NCI-H128 (cell line): ENCODE measurements around the gene CRADD.
"Not testable (repeated sequence)": the region's sequence is repeated elsewhere in the genome, so short reads cannot be mapped to it uniquely, and the experiment has no call there.

Experiments
- DNase-seq: peaks from one replicate; lab custom pipeline; 2025; ENCODE audit not compliant: unreplicated experiment; lab: John Stamatoyannopoulos, UW

CRADD gene

GRCh38 chr12:93705237-93705636 lies 28.1 kb downstream of the CRADD start:
- no peak for DNase-seq

GRCh38 chr12:93706387-93706786 lies 29.2 kb downstream of the CRADD start:
- DNase-seq: no peak

- no peak for DNase-seq
Observed at GRCh38 chr12:93706824-93707223, 29.6 kb downstream of the CRADD start.

DNA sequence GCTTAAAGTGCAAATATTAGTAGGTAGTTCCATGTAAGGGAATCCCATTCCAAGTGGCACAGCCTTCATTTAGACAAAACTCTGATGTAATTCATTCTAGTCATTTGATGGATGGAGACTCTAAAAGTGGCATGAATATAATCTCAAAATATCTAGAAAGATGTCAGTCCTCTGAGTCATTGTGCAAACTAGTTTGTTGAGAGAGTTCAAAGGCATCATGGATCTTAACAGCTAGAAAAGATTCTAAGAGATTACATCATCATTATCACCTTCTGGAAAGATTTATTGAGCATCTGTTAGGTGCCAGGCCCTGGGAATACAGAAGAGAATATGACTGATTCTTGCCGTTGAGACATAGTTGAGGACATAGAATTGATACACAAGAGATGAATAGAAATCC lies 30.7 kb downstream of the CRADD start:
- DNase-seq: no peak

DNA sequence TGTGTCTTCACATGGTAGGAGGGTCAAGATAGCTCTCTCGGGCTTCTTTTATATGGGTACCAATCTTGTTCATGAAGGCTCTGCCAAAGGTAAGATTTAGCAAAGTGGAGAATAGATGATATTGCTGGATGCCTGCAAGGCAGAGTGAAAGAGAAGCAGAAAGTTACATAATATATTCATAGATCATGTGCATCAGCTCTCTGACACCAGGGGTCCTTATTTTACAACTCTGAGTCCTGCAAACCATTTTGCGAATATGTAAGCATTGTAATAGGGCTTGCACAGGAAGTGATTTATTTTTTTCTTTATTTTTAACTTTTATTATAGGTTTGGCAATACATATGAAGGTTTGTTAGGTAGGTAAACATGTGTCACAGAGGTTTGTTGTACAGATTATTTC lies 31.8 kb downstream of the CRADD start:
- DNase-seq: no peak

DNA sequence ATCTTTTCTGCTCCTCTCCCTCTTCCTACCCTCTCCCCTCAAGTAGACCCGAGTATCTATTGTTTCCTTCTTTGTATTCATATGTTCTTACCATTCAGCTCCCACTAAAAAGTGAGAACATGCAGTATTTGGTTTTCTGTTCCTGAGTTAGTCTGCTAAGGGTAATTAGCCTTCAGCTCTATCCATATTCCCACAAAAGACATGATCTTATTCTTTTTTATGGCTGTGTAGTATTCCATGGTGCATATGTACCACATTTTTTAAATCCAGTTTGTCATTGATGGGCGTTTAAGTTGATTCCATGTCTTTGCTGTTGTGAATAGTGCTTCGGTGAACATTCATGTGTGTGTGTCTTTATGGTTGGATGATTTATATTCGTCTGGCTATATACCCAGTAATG lies 32.2 kb downstream of the CRADD start:
- DNase-seq: no peak

DNA sequence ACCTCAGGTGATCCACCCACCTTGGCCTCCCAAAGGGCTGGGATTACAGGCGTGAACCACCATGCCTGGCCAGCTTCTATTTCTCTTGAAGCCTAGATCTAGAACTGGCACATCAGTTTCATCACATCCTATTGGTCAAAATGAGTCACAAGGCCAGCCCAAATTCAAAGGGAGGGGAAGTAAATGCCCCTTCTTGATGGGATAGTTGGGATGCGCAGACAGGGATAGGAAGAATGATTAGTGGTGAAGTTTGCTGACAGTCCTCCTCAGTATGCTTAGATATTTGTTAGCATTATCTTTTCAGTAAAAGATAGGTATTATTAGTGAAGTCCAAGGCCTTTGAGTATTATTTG lies 33.4 kb downstream of the CRADD start:
- DNase-seq: no peak

DNA sequence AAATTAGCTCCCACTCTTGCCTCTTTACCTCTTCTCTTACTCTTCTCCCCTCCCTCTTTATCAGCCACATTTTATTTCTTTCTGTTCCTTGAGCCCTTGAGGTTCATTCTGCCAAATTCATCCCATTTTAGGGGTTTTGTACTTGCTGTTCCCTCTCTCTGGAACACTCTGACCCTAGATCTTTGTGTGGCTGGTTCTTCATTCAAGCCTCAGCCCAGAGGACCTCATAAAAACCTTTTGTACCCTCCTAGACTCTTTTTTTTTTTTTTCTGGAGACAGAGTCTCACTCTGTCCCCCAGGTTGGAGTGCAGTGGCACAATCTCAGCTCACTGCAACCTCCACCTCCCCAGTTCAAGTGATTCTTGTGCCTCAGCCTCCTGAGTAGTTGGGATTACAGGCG lies 34.3 kb downstream of the CRADD start:
- not testable (repeated sequence) for DNase-seq

DNA sequence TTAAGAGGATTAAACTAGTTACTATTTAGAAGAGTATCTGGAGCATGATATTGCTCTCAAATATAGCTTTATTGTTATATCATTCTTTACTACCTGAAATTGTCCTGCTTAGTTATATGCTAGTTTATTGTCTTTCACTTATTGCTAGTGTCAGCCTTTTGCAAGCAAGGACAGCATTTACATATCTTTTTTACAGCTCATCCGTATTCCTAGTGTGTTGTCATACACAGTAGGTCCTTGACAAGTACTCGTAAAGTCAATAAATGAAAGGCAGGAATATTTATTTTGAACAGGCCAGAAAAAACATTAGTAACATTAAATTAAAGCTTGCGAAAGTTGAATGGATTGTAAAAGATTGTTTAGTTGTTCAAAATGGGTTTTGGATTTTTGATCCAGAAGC lies 35.0 kb downstream of the CRADD start:
- DNase-seq: no peak

DNA sequence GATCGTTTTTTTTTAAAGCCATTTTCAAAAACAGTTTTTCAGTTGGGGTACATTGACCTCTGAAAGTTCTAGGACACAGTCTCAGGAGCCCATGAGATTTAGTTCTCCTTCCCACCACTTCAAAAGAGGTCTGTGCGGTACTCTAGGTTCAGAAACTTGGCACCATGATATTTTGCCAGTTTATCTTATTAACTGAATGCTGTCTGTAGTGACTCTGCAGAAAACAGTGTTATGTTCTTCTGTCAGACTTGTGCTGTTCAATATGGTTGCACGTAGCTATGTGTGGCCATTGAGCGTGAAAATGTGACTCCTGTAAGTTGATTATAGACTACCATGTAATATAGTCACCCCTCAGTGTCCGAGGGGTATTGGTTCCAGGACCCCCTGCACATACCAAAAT lies 35.9 kb downstream of the CRADD start:
- no peak for DNase-seq

GRCh38 chr12:93713800-93714199 lies 36.6 kb downstream of the CRADD start:
- DNase-seq: no peak

- DNase-seq: no peak
Observed at GRCh38 chr12:93714382-93714781, 37.2 kb downstream of the CRADD start.

DNA sequence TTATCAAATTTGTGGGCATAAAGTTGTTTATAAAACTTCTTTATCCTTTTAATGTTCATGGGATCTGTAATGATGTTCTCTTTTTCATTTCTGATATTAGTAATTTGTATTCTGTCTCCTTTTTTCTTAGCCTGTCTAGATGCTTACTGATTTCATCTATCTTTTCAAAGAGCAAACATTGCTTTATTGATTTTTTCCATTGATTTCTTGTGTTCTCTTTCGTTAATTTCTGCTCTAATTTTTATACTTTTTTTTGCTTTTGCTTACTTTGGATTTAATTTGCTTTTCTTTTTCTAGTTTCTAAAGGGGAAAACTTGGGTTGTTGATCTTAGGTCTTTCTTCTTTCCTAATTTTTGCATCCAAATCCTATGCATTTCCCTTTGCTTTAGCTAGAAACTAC lies 42.5 kb downstream of the CRADD start:
- DNase-seq: no peak

DNA sequence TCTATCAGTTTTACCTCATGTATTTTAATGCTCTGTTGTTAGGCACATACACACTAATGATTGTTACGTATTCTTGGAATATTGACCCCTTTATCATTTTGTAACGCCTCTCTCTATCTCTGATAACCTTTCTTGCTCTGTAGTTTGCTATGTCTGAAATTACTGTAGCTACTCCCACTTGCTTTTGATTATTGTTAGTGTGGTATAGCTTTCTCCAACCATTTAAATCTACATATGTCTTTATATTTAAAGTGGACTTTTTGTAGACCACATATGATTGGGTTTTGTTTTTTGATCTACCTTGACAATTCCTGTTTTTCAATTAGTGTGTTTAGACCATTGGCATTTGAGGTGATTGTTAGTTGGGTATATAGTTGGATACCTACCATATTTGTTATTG lies 43.4 kb downstream of the CRADD start:
- DNase-seq: no peak

GRCh38 chr12:93722179-93722578 lies 45.0 kb downstream of the CRADD start:
- DNase-seq: no peak

DNA sequence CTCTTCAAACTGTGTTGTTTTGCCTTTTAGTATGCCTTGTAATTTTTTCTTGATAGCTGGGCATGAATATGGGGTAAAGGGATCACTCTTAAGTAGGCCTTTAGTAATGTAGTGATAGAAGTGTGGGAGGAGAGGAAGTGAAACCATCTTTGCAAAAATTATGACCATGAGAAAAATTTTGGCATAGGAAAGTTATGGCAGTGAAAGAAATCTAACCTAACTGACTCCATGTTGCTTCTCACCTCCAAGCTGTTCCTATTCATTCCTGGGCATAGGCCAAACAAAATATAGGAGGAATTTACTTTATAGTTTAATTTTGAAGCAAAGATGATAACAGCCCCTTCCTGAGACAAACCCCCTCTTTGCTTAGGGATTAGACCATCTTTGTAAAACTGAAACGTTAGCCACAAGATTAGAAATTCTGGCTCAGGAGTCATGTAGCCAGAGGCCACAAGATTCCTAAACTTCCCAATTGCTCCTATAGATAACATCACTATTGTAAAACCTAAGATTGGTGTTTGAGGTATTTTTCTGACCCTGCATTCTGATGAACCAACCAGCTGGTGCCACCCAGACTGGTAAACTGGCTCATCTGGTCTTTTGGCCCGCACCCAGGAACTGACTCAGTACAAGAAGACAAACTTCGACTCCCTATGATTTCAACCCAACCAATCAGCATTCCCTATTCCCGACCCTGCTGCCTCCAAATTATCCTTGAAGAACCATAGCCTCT lies 45.8 kb downstream of the CRADD start:
- no peak for DNase-seq

- DNase-seq: no peak
Observed at GRCh38 chr12:93723568-93723930, 46.4 kb downstream of the CRADD start.

DNA sequence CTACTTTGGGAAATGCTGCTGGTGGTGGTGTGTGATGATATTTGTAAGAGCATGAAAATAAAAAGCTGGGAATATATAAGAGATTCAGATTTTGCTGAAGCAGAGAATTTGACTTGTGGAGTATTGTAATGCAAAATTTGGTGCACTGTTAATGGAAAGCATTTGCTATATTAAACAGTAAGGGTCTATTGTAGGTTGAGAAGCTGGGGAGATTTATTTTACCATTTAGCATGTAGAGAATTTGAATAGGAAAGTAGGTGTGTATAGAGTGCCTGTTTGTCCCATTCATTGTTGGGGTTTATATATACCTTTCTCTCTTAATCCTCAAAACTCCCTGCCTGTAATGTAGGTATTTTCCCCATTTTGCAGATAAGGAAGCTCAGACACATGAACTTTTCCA lies 48.4 kb downstream of the CRADD start:
- DNase-seq: no peak

DNA sequence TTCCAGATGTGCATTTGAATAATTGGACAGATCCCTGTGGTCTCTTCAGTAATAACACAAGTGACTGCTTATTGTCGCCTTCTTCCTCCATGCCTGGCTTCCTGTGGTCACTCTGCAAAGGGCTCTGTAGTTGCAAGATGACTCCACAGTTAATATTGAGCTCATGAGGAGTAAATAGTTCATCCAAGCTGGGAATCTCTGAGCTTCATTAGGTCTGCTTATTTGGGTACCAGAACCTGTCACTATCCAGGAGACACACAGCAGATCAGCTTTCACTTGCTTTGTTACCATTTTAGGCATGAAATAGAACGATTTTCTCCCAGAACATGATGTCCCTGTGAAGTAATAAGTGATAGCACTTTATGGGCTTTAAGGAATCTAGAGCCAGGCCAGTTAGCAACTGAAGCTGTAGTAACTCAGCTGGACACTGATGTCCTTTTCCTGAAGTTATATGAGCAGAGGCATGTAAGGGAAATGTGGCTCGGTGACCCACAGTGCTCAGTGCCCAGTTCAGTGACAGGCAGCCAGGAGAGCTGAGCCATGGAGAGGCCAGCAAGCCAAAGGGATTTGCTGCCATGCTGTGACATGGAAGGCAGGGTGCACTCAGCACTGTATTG lies 50.1 kb downstream of the CRADD start:
- no peak for DNase-seq

DNA sequence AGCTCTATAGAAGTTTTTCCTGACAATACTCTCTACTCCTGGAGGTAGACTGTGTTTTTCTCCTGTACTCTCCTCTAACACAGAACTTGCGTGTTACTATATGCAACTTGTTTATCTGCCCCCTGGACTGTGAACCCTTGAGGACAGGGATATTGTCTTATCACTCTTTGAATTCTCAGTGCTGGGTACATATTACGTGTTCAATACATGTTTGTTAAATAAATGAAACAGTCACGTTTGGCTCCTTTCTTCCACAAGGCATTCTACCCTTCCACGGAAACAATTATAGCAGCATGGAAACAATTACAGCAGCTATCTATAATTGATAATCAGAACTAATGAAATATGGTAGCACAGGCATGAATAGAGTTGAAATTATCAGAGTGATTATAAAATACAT lies 50.7 kb downstream of the CRADD start:
- no peak for DNase-seq

- DNase-seq: no peak
Observed at GRCh38 chr12:93729934-93730333, 52.8 kb downstream of the CRADD start.

- DNase-seq: no peak
Observed at GRCh38 chr12:93733358-93733757, 56.2 kb downstream of the CRADD start.

- no peak for DNase-seq
Observed at GRCh38 chr12:93733928-93734327, 56.8 kb downstream of the CRADD start.
